GM12878 (cell line): Measurements from ENCODE around the gene SSBP2.

Experiments
- EZH2 ChIP-seq: IDR thresholded peaks from 2 replicates; pipeline ENCODE4 v1.6.1; 2012; ENCODE audit warnings: low read depth, mild to moderate bottlenecking, control low read depth, inconsistent platforms, low read length, borderline replicate concordance; ENCODE audit not compliant: control insufficient read depth
- JUNB ChIP-seq: IDR thresholded peaks from 2 replicates; pipeline ENCODE4 v1.6.1; 2016; ENCODE audit warnings: antibody characterized with exemption, mild to moderate bottlenecking
- MYC ChIP-seq: IDR thresholded peaks from 2 replicates; pipeline ENCODE4 v1.6.1; 2011; ENCODE audit warnings: mild to moderate bottlenecking, low read length, moderate library complexity, inconsistent platforms; ENCODE audit not compliant: insufficient read depth, insufficient replicate concordance, insufficient read length, severe bottlenecking
- TCF7 ChIP-seq: IDR thresholded peaks from 2 replicates; pipeline ENCODE4 v1.6.1; 2014; ENCODE audit warnings: antibody characterized with exemption, borderline replicate concordance
- YY1 ChIP-seq: IDR thresholded peaks from 2 replicates; pipeline ENCODE4 v1.6.1; 2011; ENCODE audit warnings: low read depth, mild to moderate bottlenecking, low read length
- TF ChIP-seq, protein P1 (sequence below), 3 experiments: IDR thresholded peaks in 2 of 3; conservative IDR thresholded peaks in 1 of 3; 2 replicates each; pipeline ENCODE4 v1.5.1; 2011; ENCODE audit warnings: low read depth in 3 of 3, low read length in 3 of 3, mild to moderate bottlenecking in 3 of 3, control low read depth in 2 of 3, moderate library complexity in 2 of 3, inconsistent platforms in 1 of 3, mixed read lengths in 1 of 3; ENCODE audit not compliant: control insufficient read depth in 2 of 3, insufficient read depth in 1 of 3; ENCODE audit errors: extremely low read depth in 1 of 3

DNA sequence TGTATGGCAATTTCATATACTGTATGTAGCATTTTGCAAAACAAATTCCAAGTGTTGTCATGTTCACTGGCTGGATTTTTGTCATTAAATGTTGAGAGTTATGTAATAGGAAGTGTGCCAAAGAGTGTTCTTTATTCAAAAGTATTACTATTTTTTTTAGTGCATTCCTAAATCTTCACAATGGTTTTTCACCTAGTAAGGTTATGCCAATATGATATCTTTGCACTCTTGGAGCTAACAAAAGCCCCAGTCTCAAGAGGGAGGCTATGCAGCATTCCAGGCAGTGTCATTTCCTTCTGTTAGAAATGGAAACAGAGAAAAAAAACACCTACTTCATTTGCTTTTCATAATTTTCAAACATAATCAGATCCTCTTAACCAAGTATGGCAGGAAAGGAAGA, 5.1 kb upstream of the SSBP2 start:
- TF ChIP-seq, protein P1, sequence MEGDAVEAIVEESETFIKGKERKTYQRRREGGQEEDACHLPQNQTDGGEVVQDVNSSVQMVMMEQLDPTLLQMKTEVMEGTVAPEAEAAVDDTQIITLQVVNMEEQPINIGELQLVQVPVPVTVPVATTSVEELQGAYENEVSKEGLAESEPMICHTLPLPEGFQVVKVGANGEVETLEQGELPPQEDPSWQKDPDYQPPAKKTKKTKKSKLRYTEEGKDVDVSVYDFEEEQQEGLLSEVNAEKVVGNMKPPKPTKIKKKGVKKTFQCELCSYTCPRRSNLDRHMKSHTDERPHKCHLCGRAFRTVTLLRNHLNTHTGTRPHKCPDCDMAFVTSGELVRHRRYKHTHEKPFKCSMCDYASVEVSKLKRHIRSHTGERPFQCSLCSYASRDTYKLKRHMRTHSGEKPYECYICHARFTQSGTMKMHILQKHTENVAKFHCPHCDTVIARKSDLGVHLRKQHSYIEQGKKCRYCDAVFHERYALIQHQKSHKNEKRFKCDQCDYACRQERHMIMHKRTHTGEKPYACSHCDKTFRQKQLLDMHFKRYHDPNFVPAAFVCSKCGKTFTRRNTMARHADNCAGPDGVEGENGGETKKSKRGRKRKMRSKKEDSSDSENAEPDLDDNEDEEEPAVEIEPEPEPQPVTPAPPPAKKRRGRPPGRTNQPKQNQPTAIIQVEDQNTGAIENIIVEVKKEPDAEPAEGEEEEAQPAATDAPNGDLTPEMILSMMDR (IDR thresholded peaks at IDR 0.05 in 2 of 3, conservative IDR thresholded peaks at IDR 0.05 in 1 of 3; ENCODE audit: control insufficient read depth in 2 of 3, extremely low read depth in 1 of 3, insufficient read depth in 1 of 3, low read depth in 3 of 3, low read length in 3 of 3): no peak
- TF ChIP-seq EZH2: no peak
- TF ChIP-seq MYC: no peak
- TF ChIP-seq TCF7: no peak
- no peak for TF ChIP-seq JUNB
- TF ChIP-seq YY1: no peak
